Activated T-cell treated with anti-CD3 and anti-CD28 coated beads, Interleukin-2, amount 50 U/mL, for 72 hours (primary cell): ENCODE data around the gene GPRC5C. TPM values are rescaled to one million over a fixed set of nuclear protein-coding genes. Genes with fewer than 3 reads are reported as not detected.

Experiments used
- ATAC-seq, 2 donors: fragments of 150-1000 bp; cut with Tn5 transposase; replicated peaks in 1 of 2; 2 replicates each; pipeline ENCODE4 v1.10.0; 2021; ENCODE audit warnings: moderate library complexity in 2 of 2, mild to moderate bottlenecking in 1 of 2
- DNase-seq, 2 donors: peaks; one replicate each; pipeline ENCODE4 v3.0.0; 2021 to 2022; ENCODE audit warnings: mixed read lengths in 1 of 2
- H3K27ac Mint-ChIP-seq: one replicate; pipeline ENCODE4 v1.8.0; 2022; ENCODE audit warnings: mild to moderate bottlenecking, moderate library complexity, mixed read lengths
- H3K27me3 Mint-ChIP-seq: one replicate; pipeline ENCODE4 v1.8.0; 2022; ENCODE audit warnings: low read depth, mixed read lengths
- H3K36me3 Mint-ChIP-seq, 2 donors: one replicate each; pipeline ENCODE4 v1.8.0; 2022; ENCODE audit warnings: mixed read lengths in 2 of 2, mild to moderate bottlenecking in 1 of 2; ENCODE audit not compliant: insufficient read depth in 2 of 2
- H3K4me1 Mint-ChIP-seq: one replicate; pipeline ENCODE4 v1.8.0; 2022; ENCODE audit warnings: low read depth, mixed read lengths
- H3K4me3 Mint-ChIP-seq, 2 donors: one replicate each; pipeline ENCODE4 v1.8.0; 2022; ENCODE audit warnings: mild to moderate bottlenecking in 2 of 2, mixed read lengths in 2 of 2, moderate library complexity in 2 of 2
- H3K9me3 Mint-ChIP-seq, 2 donors: one replicate each; pipeline ENCODE4 v1.8.0; 2022; ENCODE audit warnings: mixed read lengths in 2 of 2
- total RNA-seq, 2 donors: library from RNA; stranded (reverse); gene quantifications; one replicate each; pipeline ENCODE4 v1.2.3, GENCODE V29; 2022

Gene GPRC5C
- total RNA-seq, 2 donors from 2014 or later, result 1.3 to 2.3 TPM

- H3K27ac Mint-ChIP-seq, result no peak overlapping the region
- DNase-seq, result no peak
- peaks cover 7% of the 10 kb centered on the region for H3K27me3 Mint-ChIP-seq
- peaks cover 8% of the 10 kb centered on the region for H3K4me1 Mint-ChIP-seq
- H3K9me3 Mint-ChIP-seq, result no peaks in the 10 kb centered on the region
- H3K36me3 Mint-ChIP-seq, result no peaks in the 10 kb centered on the region
- ATAC-seq, result no peak
- H3K4me3 Mint-ChIP-seq, result no peak overlapping the region
Observed at GRCh38 chr17:74414510-74414909, 17.4 kb upstream of the GPRC5C start.

GRCh38 chr17:74415608-74416396 is 16.1 kb upstream of the GPRC5C start:
- no peak for ATAC-seq
- peaks cover 8% of the 10 kb centered on the region for H3K4me1 Mint-ChIP-seq
- H3K27ac Mint-ChIP-seq, result no peak overlapping the region
- no peaks in the 10 kb centered on the region for H3K9me3 Mint-ChIP-seq
- H3K27me3 Mint-ChIP-seq, result peaks cover 7% of the 10 kb centered on the region
- no peak for DNase-seq
- H3K36me3 Mint-ChIP-seq, result no peaks in the 10 kb centered on the region
- no peak overlapping the region for H3K4me3 Mint-ChIP-seq

GRCh38 chr17:74417178-74418045 is 14.5 kb upstream of the GPRC5C start:
- H3K4me1 Mint-ChIP-seq, result peaks cover 8% of the 10 kb centered on the region
- H3K27me3 Mint-ChIP-seq, result peaks cover 8% of the 10 kb centered on the region
- no peak overlapping the region for H3K27ac Mint-ChIP-seq
- no peaks in the 10 kb centered on the region for H3K36me3 Mint-ChIP-seq
- H3K4me3 Mint-ChIP-seq, result no peak overlapping the region
- H3K9me3 Mint-ChIP-seq, result no peaks in the 10 kb centered on the region
- ATAC-seq (peak; percentile 75 to 78), DNase-seq (peak; percentile 14 to 18)

- Mint-ChIP-seq H3K9me3 (no peaks in the 10 kb centered on the region), H3K4me1 (peaks cover 8% of the 10 kb centered on the region), H3K27ac (no peak overlapping the region), H3K27me3 (peaks cover 12% of the 10 kb centered on the region), H3K36me3 (no peaks in the 10 kb centered on the region), H3K4me3 (no peak overlapping the region)
- ATAC-seq (no peak), DNase-seq (no peak)
Observed at GRCh38 chr17:74419928-74420411, 11.9 kb upstream of the GPRC5C start.

- ATAC-seq, result no peak
- H3K4me1 Mint-ChIP-seq, result no peaks in the 10 kb centered on the region
- H3K9me3 Mint-ChIP-seq, result no peaks in the 10 kb centered on the region
- DNase-seq, result no peak
- no peaks in the 10 kb centered on the region for H3K36me3 Mint-ChIP-seq
- no peak overlapping the region for H3K4me3 Mint-ChIP-seq
- peaks cover 12% of the 10 kb centered on the region for H3K27me3 Mint-ChIP-seq
- H3K27ac Mint-ChIP-seq, result no peak overlapping the region
Observed at GRCh38 chr17:74424117-74424516, 7.8 kb upstream of the GPRC5C start.

- ATAC-seq, result no peak
- no peak overlapping the region for H3K4me3 Mint-ChIP-seq
- H3K36me3 Mint-ChIP-seq, result no peaks in the 10 kb centered on the region
- H3K9me3 Mint-ChIP-seq, result no peaks in the 10 kb centered on the region
- DNase-seq, result no peak
- no peak overlapping the region for H3K27ac Mint-ChIP-seq
- H3K4me1 Mint-ChIP-seq, result no peaks in the 10 kb centered on the region
- peaks cover 16% of the 10 kb centered on the region for H3K27me3 Mint-ChIP-seq
Observed at GRCh38 chr17:74424657-74425056, 7.2 kb upstream of the GPRC5C start.

- peaks cover 5% of the 10 kb centered on the region for H3K4me1 Mint-ChIP-seq
- H3K9me3 Mint-ChIP-seq, result no peaks in the 10 kb centered on the region
- ATAC-seq, result no peak
- no peak overlapping the region for H3K27ac Mint-ChIP-seq
- H3K4me3 Mint-ChIP-seq, result no peak overlapping the region
- no peaks in the 10 kb centered on the region for H3K36me3 Mint-ChIP-seq
- DNase-seq, result no peak
- H3K27me3 Mint-ChIP-seq, result peaks cover 31% of the 10 kb centered on the region
Observed at GRCh38 chr17:74426551-74427047, 5.3 kb upstream of the GPRC5C start.

DNA sequence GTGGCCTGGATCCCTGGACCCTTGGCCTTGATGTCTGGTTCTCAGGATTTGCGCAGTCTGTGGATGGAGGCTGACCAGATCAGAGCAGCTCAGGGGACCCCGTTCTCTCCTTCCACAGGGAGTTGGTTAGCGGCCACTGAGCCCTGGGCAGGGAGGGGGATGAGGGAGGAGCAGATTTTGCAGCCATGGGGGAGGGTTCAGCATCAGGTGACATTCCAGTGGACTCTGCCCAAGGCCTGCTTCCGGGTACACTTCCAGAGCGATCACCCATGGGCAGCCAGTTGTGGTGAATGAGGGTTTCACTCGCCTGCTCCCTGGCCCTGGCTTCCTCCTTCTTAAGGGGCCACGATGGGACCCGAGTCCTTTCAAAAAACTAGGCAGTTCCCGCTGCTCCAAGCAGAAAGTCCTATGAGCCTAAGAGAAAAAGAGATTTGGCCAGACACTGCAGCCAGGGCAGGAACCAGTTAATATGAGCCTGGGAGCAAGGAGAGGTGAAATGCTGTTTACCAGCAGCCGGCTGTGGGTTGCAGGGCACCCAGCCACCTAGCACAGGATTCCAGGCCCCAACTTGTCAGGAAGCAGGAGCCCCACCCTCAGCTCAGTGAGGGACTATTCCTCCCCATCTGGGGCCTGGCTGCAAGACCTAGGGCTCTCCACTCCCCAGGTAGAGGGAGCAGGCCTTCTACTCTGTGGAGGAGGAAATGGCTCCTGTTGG is 4.7 kb upstream of the GPRC5C start:
- no peak overlapping the region for H3K27ac Mint-ChIP-seq
- ATAC-seq, result no peak
- H3K36me3 Mint-ChIP-seq, result no peaks in the 10 kb centered on the region

GRCh38 chr17:74427763-74428153 is 4.1 kb upstream of the GPRC5C start:
- Mint-ChIP-seq H3K4me3 (no peak overlapping the region), H3K36me3 (no peaks in the 10 kb centered on the region), H3K9me3 (no peaks in the 10 kb centered on the region), H3K4me1 (peaks cover 5% of the 10 kb centered on the region), H3K27ac (no peak overlapping the region), H3K27me3 (peaks cover 30% of the 10 kb centered on the region)
- ATAC-seq (no peak), DNase-seq (no peak)

More for the DNA sequence above, 4.7 kb upstream of the GPRC5C start:
- H3K4me1 Mint-ChIP-seq, result peaks cover 5% of the 10 kb centered on the region
- H3K27me3 Mint-ChIP-seq, result peaks cover 34% of the 10 kb centered on the region
- H3K4me3 Mint-ChIP-seq, result no peak overlapping the region
- no peaks in the 10 kb centered on the region for H3K9me3 Mint-ChIP-seq
- no peak for DNase-seq

GRCh38 chr17:74429604-74430384 is 2.1 kb upstream of the GPRC5C start:
- H3K27ac Mint-ChIP-seq, result no peak overlapping the region
- H3K27me3 Mint-ChIP-seq, result peaks cover 45% of the 10 kb centered on the region
- peaks cover 5% of the 10 kb centered on the region for H3K4me1 Mint-ChIP-seq
- H3K36me3 Mint-ChIP-seq, result peaks cover 0 to 1% of the 10 kb centered on the region in 2 donors
- peak overlapping the region; percentile 40 to 75 for H3K4me3 Mint-ChIP-seq
- DNase-seq (no peak), ATAC-seq (no peak)
- H3K9me3 Mint-ChIP-seq, result no peaks in the 10 kb centered on the region

DNA sequence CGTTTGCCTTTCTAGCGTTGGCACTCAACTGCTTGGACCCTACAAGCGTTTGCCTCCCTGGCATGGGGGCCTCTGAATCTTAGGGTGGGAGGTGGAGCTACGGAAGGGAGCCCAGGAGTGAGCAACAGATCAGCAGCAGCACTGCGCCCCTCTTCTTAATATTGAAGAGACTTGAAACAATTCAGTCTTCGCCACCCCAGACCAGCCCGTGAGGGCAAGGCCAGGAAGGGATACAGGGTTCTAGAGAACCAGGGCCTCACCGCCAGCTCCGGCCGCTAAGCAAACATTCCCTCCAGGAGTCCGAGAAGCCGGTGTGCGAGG is 1.5 kb upstream of the GPRC5C start:
- peaks cover 5% of the 10 kb centered on the region for H3K4me1 Mint-ChIP-seq
- peaks cover 48% of the 10 kb centered on the region for H3K27me3 Mint-ChIP-seq
- ATAC-seq (peak in 1 of 2 donors; percentile 12), DNase-seq (no peak)
- no peak overlapping the region for H3K27ac Mint-ChIP-seq
- H3K9me3 Mint-ChIP-seq, result no peaks in the 10 kb centered on the region
- peak overlapping the region; percentile 40 to 75 for H3K4me3 Mint-ChIP-seq
- peaks cover 0 to 1% of the 10 kb centered on the region in 2 donors for H3K36me3 Mint-ChIP-seq
